ENCODE measurements around the gene TMEM273.

TMEM273 gene

GRCh38 chr10:49194212-49194920 is 6.2 kb upstream of the TMEM273 start:
- Histone ChIP-seq H3K23ac (ENCODE audit: low read length in 2 of 2) (no peak overlapping the region), H4K8ac (ENCODE audit: low read length) (no peak overlapping the region), H3K14ac (ENCODE audit: low read length in 2 of 2) (no peak overlapping the region), H3K36me3 (ENCODE audit: control insufficient read depth in 1 of 2, insufficient read depth in 2 of 2, low read depth in 1 of 2, low read length in 2 of 2) (no peaks in the 10 kb centered on the region), H3K18ac (ENCODE audit: low read depth in 1 of 2, low read length in 2 of 2) (no peak overlapping the region), H3K4me2 (ENCODE audit: low read length, poor library complexity, severe bottlenecking) (no peak overlapping the region), H3K4ac (ENCODE audit: low read depth in 1 of 2, low read length in 2 of 2) (no peak overlapping the region), H2BK15ac (ENCODE audit: low read depth, poor library complexity, severe bottlenecking) (no peak overlapping the region), H3K9me3 (ENCODE audit: control insufficient read depth, low read length) (no peaks in the 10 kb centered on the region), H4K91ac (ENCODE audit: low read length) (no peak overlapping the region), H2AFZ (ENCODE audit: low read depth, low read length) (no peak overlapping the region), H3K4me1 (ENCODE audit: control insufficient read depth, insufficient read depth, low read depth, low read length) (no peaks in the 10 kb centered on the region), H3K27me3 (ENCODE audit: control insufficient read depth in 1 of 2, insufficient read depth in 1 of 2, low read length in 2 of 2) (peaks cover under 1 to 3% of the 10 kb centered on the region in 2 experiments), H3K79me1 (replicated peaks; ENCODE audit: low read length, poor library complexity, severe bottlenecking) (no peaks in the 10 kb centered on the region), H3K27ac (ENCODE audit: low read length, poor library complexity, severe bottlenecking) (no peak overlapping the region), H2BK120ac (ENCODE audit: low read depth, low read length) (no peak overlapping the region), H3K9ac (ENCODE audit: low read length) (no peak overlapping the region), H3K4me3 (ENCODE audit: insufficient read depth in 1 of 2, low read depth in 1 of 2, low read length in 2 of 2) (no peak overlapping the region), H2AK5ac (ENCODE audit: low read length, severe bottlenecking) (no peak overlapping the region), H2BK12ac (ENCODE audit: low read length in 2 of 2) (no peak overlapping the region), H2BK5ac (ENCODE audit: low read depth, low read length, poor library complexity, severe bottlenecking) (no peak overlapping the region)
- 79% methylated on average over 8 of the region's 8 CpGs for WGBS
- DNase-seq = no peak

DNA sequence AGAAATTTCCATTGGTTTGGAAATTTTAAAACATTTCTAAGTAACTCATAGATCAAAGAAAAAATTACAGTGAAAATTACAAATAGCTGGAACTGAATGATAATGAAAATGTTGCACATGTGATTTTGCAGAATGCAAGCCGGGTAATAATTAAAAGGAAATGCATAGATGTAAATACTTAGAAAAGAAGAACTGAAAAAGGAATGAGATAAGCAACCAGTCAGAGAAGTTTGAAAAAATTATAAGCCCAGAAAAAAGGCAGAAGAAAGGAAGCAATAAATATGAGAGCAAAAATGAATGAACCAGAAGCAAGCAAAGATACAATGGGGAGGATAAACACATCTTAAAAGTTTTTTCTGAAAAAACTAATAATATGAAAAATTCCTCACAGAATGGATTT is 3.2 kb upstream of the TMEM273 start:
- Histone ChIP-seq H3K36me3 (ENCODE audit: control insufficient read depth in 1 of 2, insufficient read depth in 2 of 2, low read depth in 1 of 2, low read length in 2 of 2) (no peaks in the 10 kb centered on the region), H3K23ac (ENCODE audit: low read length in 2 of 2) (no peak overlapping the region), H2AFZ (ENCODE audit: low read depth, low read length) (no peak overlapping the region), H2BK12ac (ENCODE audit: low read length in 2 of 2) (no peak overlapping the region), H2BK15ac (ENCODE audit: low read depth, poor library complexity, severe bottlenecking) (no peak overlapping the region), H3K4me3 (ENCODE audit: insufficient read depth in 1 of 2, low read depth in 1 of 2, low read length in 2 of 2) (no peak overlapping the region), H3K9ac (ENCODE audit: low read length) (no peak overlapping the region), H3K18ac (ENCODE audit: low read depth in 1 of 2, low read length in 2 of 2) (no peak overlapping the region), H3K14ac (ENCODE audit: low read length in 2 of 2) (no peak overlapping the region), H3K4me2 (ENCODE audit: low read length, poor library complexity, severe bottlenecking) (no peak overlapping the region), H2AK5ac (ENCODE audit: low read length, severe bottlenecking) (no peak overlapping the region), H4K91ac (ENCODE audit: low read length) (no peak overlapping the region), H3K4ac (ENCODE audit: low read depth in 1 of 2, low read length in 2 of 2) (no peak overlapping the region), H3K4me1 (ENCODE audit: control insufficient read depth, insufficient read depth, low read depth, low read length) (no peaks in the 10 kb centered on the region), H4K8ac (ENCODE audit: low read length) (no peak overlapping the region), H2BK5ac (ENCODE audit: low read depth, low read length, poor library complexity, severe bottlenecking) (no peak overlapping the region), H2BK120ac (ENCODE audit: low read depth, low read length) (no peak overlapping the region), H3K27me3 (ENCODE audit: control insufficient read depth in 1 of 2, insufficient read depth in 1 of 2, low read length in 2 of 2) (peaks cover 3 to 7% of the 10 kb centered on the region in 2 experiments), H3K27ac (ENCODE audit: low read length, poor library complexity, severe bottlenecking) (no peak overlapping the region), H3K9me3 (ENCODE audit: control insufficient read depth, low read length) (no peaks in the 10 kb centered on the region), H3K79me1 (replicated peaks; ENCODE audit: low read length, poor library complexity, severe bottlenecking) (no peaks in the 10 kb centered on the region)
- 90% methylated on average over 1 of the region's 1 CpG for WGBS
- DNase-seq = no peak

DNA sequence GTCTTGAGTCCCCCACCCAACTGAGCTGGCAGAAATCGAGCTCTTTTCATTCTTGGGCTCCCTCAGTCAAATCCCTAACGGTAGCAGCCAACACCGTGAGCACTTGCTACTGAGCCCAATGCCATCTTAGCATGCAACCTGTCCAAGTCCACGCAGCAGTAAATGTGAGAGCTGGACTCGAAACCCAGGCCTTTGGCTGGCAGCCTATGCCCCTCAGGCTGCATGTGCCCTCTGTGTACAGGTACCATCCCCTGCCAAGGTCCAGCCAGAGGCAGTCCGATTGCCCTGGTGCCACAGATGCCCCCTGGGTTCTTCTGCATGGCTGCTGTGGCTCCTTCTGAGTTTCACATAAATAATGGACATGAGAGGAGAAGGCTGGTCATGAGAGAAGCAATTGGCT is 1.2 kb upstream of the TMEM273 start:
- Histone ChIP-seq H3K4me3 (ENCODE audit: insufficient read depth in 1 of 2, low read depth in 1 of 2, low read length in 2 of 2) (no peak overlapping the region), H3K4me1 (ENCODE audit: control insufficient read depth, insufficient read depth, low read depth, low read length) (no peaks in the 10 kb centered on the region), H2BK12ac (ENCODE audit: low read length in 2 of 2) (no peak overlapping the region), H2BK120ac (ENCODE audit: low read depth, low read length) (no peak overlapping the region), H3K9me3 (ENCODE audit: control insufficient read depth, low read length) (no peaks in the 10 kb centered on the region), H3K27me3 (ENCODE audit: control insufficient read depth in 1 of 2, insufficient read depth in 1 of 2, low read length in 2 of 2) (peaks cover 3 to 8% of the 10 kb centered on the region in 2 experiments), H2BK5ac (ENCODE audit: low read depth, low read length, poor library complexity, severe bottlenecking) (no peak overlapping the region), H3K9ac (ENCODE audit: low read length) (no peak overlapping the region), H3K36me3 (ENCODE audit: control insufficient read depth in 1 of 2, insufficient read depth in 2 of 2, low read depth in 1 of 2, low read length in 2 of 2) (no peaks in the 10 kb centered on the region), H4K91ac (ENCODE audit: low read length) (no peak overlapping the region), H3K18ac (ENCODE audit: low read depth in 1 of 2, low read length in 2 of 2) (no peak overlapping the region), H2AFZ (ENCODE audit: low read depth, low read length) (no peak overlapping the region), H3K79me1 (replicated peaks; ENCODE audit: low read length, poor library complexity, severe bottlenecking) (no peaks in the 10 kb centered on the region), H3K23ac (ENCODE audit: low read length in 2 of 2) (no peak overlapping the region), H2BK15ac (ENCODE audit: low read depth, poor library complexity, severe bottlenecking) (no peak overlapping the region), H3K4me2 (ENCODE audit: low read length, poor library complexity, severe bottlenecking) (no peak overlapping the region), H3K4ac (ENCODE audit: low read depth in 1 of 2, low read length in 2 of 2) (no peak overlapping the region), H3K14ac (ENCODE audit: low read length in 2 of 2) (no peak overlapping the region), H4K8ac (ENCODE audit: low read length) (no peak overlapping the region), H2AK5ac (ENCODE audit: low read length, severe bottlenecking) (no peak overlapping the region), H3K27ac (ENCODE audit: low read length, poor library complexity, severe bottlenecking) (no peak overlapping the region)
- no peak for DNase-seq
- 78% methylated on average over 6 of the region's 6 CpGs for WGBS

DNA sequence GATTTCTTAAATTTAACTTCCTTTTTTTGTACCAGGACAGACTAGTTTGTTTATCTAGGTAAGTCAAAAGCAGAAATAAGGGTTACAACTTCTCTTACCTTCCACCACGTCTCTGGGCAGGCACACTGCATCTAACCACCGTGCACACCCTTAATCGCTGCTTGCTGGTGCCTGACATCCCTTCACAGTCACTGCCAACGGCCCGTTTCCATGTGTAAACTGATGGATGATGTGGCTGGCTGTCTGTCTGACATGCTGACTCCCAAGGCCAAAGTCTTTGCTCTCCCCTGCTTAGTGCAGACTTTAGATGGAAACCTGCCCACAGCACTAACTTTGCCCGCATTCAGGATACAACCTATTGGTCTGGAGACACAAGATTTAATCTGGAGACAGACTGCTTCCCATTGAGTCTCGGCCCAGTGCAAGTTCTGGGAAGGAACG is 1.1 kb downstream of the TMEM273 start:
- H3K79me1 ChIP-seq (replicated peaks; ENCODE audit: low read length, poor library complexity, severe bottlenecking) = no peaks in the 10 kb centered on the region
- 84% methylated on average over 8 of the region's 8 CpGs for WGBS
- peaks cover 3 to 8% of the 10 kb centered on the region in 2 experiments for H3K27me3 ChIP-seq (ENCODE audit: control insufficient read depth in 1 of 2, insufficient read depth in 1 of 2, low read length in 2 of 2)
- no peak overlapping the region for H2BK5ac ChIP-seq (ENCODE audit: low read depth, low read length, poor library complexity, severe bottlenecking)
- H3K14ac ChIP-seq (ENCODE audit: low read length in 2 of 2) = no peak overlapping the region
- H3K4me3 ChIP-seq (ENCODE audit: insufficient read depth in 1 of 2, low read depth in 1 of 2, low read length in 2 of 2) = no peak overlapping the region
- no peak overlapping the region for H3K4me2 ChIP-seq (ENCODE audit: low read length, poor library complexity, severe bottlenecking)
- no peak overlapping the region for H2AK5ac ChIP-seq (ENCODE audit: low read length, severe bottlenecking)
- H3K23ac ChIP-seq (ENCODE audit: low read length in 2 of 2) = no peak overlapping the region
- no peaks in the 10 kb centered on the region for H3K9me3 ChIP-seq (ENCODE audit: control insufficient read depth, low read length)
- no peak overlapping the region for H3K27ac ChIP-seq (ENCODE audit: low read length, poor library complexity, severe bottlenecking)
- H4K91ac ChIP-seq (ENCODE audit: low read length) = no peak overlapping the region
- no peak overlapping the region for H2BK120ac ChIP-seq (ENCODE audit: low read depth, low read length)
- no peaks in the 10 kb centered on the region for H3K4me1 ChIP-seq (ENCODE audit: control insufficient read depth, insufficient read depth, low read depth, low read length)
- no peaks in the 10 kb centered on the region for H3K36me3 ChIP-seq (ENCODE audit: control insufficient read depth in 1 of 2, insufficient read depth in 2 of 2, low read depth in 1 of 2, low read length in 2 of 2)
- H2BK12ac ChIP-seq (ENCODE audit: low read length in 2 of 2) = no peak overlapping the region
- H2BK15ac ChIP-seq (ENCODE audit: low read depth, poor library complexity, severe bottlenecking) = no peak overlapping the region
- no peak overlapping the region for H2AFZ ChIP-seq (ENCODE audit: low read depth, low read length)
- no peak overlapping the region for H4K8ac ChIP-seq (ENCODE audit: low read length)
- DNase-seq = no peak
- no peak overlapping the region for H3K9ac ChIP-seq (ENCODE audit: low read length)
- H3K18ac ChIP-seq (ENCODE audit: low read depth in 1 of 2, low read length in 2 of 2) = no peak overlapping the region
- H3K4ac ChIP-seq (ENCODE audit: low read depth in 1 of 2, low read length in 2 of 2) = no peak overlapping the region

Data from mesenchymal stem cell (in vitro differentiated cells and primary cell).